Left lung (tissue), 10 donors: ENCODE data around the gene C13orf46. TPM values are rescaled to one million over a fixed set of nuclear protein-coding genes. Genes with fewer than 3 reads are reported as not detected.

Source experiments
- ATAC-seq: fragments of 200-7000 bp; cut with Tn5 transposase; one replicate; pipeline ENCODE4 v1.9.1; 2020; ENCODE audit warnings: moderate library complexity
- DNase-seq, 4 donors: peaks; one replicate each; pipeline ENCODE4 v3.0.0-alpha.2; 2013 to 2020
- H3K27ac ChIP-seq, 2 donors: fragments of 200-600 bp; sonication (generic) in 1 of 2; one replicate each; pipeline versions ENCODE4 v1.5.0 to v1.8.0; 2020 to 2021
- H3K27me3 ChIP-seq, 2 donors: fragments of 200-600 bp; sonication (generic) in 1 of 2; one replicate each; pipeline versions ENCODE4 v1.5.0 to v1.8.0; 2020 to 2021
- H3K36me3 ChIP-seq, 2 donors: fragments of 200-600 bp; sonication (generic) in 1 of 2; one replicate each; pipeline versions ENCODE4 v1.5.0 to v1.8.0; 2020 to 2021
- H3K4me1 ChIP-seq, 2 donors: fragments of 200-600 bp; one replicate each; pipeline ENCODE4 v1.8.0; 2021
- H3K4me3 ChIP-seq, 2 donors: fragments of 200-600 bp; sonication (generic) in 1 of 2; one replicate each; pipeline versions ENCODE4 v1.5.0 to v1.8.0; 2020 to 2021; ENCODE audit warnings: mild to moderate bottlenecking in 1 of 2
- H3K9me3 ChIP-seq, 2 donors: fragments of 200-600 bp; sonication (generic) in 1 of 2; one replicate each; pipeline versions ENCODE4 v1.5.0 to v1.8.0; 2020 to 2021
- intact Hi-C, 2 donors: fragments of 100-400 bp; cut with DNase I; formaldehyde crosslinking; loops; one replicate each; pipeline versions ENCODE4 v1.11.2 to v1.14.2; 2022
- polyA plus RNA-seq, 6 donors: library from polyadenylated mRNA; unstranded; fragments of 120-200 nt; gene quantifications; one replicate each; pipeline ENCODE4 v1.2.1, GENCODE V29; 2013; ENCODE audit not compliant: insufficient read length in 6 of 6
- total RNA-seq, 2 donors: library from RNA; stranded (reverse); fragmentation: NEBNext Ultra II Directional; extraction: Animal tissue kit (Norgen Biotek cat#: 25700); gene quantifications; one replicate each; pipeline ENCODE4 v1.2.1, GENCODE V29; 2021
- TF ChIP-seq, protein P1 (sequence below), 2 donors: fragments of 200-600 bp; sonication (generic) in 1 of 2; IDR thresholded peaks; one replicate each; pipeline versions ENCODE4 v1.5.0 to v1.8.0; 2021; ENCODE audit warnings: antibody characterized with exemption in 2 of 2
- donor health status: DM: no; HTN: yes; CAD: no.
- donor health status: DM: no; HTN: no; CAD: no.

The C13orf46 gene
- total and polyA plus RNA-seq, 8 donors = 0.10 to 7.5 (median 0.29) TPM

DNA sequence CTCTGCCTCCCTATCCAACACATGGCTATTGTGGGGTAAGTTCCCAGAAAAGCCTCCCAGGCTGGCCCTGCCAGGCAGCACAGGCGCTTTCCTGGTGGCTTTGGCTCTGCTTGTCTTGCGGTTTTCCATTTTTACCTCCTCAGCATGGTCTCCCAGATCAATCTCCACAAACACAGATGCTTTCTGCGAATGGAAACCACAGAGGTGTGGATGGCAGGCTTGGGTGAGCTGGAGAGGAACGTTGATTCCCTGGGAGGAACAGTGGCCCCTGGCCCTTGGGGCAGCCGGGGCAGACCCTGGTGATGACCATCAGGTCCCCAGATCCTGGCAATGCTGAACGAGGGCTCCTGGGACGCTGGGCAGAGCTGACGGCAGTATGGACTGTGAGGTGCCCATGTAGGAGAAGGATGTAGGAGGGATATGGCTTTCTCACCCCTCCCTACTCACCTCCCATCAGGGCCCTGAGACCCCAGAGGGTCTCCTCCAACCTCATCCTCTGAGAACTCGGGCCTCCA, 6.6 kb downstream of the C13orf46 start:
- ATAC-seq (no peak), DNase-seq (peak in 1 of 4 donors; percentile 7)
- H3K27ac ChIP-seq = no peak overlapping the region
- H3K9me3 ChIP-seq = no peaks in the 10 kb centered on the region
- intact Hi-C loops = no loop called here
- TF ChIP-seq, protein P1, sequence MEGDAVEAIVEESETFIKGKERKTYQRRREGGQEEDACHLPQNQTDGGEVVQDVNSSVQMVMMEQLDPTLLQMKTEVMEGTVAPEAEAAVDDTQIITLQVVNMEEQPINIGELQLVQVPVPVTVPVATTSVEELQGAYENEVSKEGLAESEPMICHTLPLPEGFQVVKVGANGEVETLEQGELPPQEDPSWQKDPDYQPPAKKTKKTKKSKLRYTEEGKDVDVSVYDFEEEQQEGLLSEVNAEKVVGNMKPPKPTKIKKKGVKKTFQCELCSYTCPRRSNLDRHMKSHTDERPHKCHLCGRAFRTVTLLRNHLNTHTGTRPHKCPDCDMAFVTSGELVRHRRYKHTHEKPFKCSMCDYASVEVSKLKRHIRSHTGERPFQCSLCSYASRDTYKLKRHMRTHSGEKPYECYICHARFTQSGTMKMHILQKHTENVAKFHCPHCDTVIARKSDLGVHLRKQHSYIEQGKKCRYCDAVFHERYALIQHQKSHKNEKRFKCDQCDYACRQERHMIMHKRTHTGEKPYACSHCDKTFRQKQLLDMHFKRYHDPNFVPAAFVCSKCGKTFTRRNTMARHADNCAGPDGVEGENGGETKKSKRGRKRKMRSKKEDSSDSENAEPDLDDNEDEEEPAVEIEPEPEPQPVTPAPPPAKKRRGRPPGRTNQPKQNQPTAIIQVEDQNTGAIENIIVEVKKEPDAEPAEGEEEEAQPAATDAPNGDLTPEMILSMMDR (IDR thresholded peaks at IDR 0.05) = no peak
- H3K4me3 ChIP-seq = no peak overlapping the region
- peaks cover 0 to 6% of the 10 kb centered on the region in 2 donors for H3K4me1 ChIP-seq
- H3K27me3 ChIP-seq = no peaks in the 10 kb centered on the region
- no peaks in the 10 kb centered on the region for H3K36me3 ChIP-seq

DNA sequence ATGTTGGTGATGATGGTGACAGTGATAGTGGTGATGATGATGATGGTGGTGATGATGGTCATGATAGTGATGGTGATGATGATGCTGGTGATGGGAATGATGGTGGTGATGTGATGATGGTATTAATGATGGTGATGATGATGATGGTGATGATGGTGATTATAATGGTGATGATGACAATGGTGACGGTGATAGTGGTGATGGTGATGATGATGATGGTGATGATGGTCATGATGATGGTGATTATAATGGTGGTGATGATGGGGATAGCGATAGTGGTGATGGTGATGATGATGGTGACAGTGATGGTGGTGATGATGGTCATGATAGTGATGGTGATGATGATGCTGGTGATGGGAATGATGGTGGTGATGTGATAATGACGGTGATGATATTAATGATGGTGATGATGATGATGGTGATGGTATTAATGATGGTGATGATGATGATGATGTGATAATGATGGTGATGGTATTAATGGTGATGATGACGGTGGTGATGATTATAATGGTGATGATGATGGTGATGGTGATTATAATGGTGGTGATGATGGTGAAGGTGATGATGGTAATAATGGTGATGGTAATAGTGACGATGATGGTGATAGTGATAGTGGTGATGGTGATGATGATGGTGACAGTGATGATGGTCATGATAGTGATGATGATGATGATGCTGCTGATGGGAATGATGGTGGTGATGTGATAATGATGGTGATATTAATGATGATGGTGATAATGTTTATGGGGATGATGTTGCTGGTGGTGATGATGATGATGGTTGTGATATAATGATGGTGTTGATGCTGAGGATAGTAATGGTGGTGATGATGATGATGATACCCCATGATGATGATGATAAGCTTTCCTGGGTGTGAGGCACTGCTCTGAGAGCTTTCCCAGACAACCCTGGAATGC, 7.7 kb downstream of the C13orf46 start:
- no peaks in the 10 kb centered on the region for H3K9me3 ChIP-seq
- H3K4me3 ChIP-seq = no peak overlapping the region
- H3K36me3 ChIP-seq = no peaks in the 10 kb centered on the region
- DNase-seq (no peak), ATAC-seq (no peak)
- no peak overlapping the region for H3K27ac ChIP-seq
- H3K27me3 ChIP-seq = no peaks in the 10 kb centered on the region
- TF ChIP-seq, protein P1 (IDR thresholded peaks at IDR 0.05) = no peak
- intact Hi-C loops = no loop called here
- H3K4me1 ChIP-seq = peaks cover 0 to 2% of the 10 kb centered on the region in 2 donors

DNA sequence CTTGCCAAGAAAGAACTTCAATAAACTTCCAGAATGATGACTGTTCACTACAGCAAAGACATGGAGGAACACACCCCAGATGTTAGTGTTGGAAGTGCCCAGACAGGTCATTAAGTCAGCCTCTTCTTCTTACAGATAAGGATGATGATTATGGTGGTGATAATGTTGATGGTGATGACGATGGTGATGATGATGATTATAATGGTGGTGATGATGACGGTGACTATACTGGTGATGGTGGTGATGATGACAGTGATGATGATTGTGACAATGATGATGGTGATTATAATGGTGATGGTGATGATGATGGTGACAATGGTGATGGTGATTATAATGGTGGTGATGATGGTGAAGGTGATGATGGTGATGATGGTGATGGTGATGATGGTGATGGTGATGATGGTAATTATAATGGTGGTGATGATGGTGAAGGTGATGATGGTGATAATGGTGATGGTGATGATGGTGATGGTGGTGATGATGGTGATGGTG, 8.4 kb downstream of the C13orf46 start:
- Histone ChIP-seq H3K4me3 (no peak overlapping the region), H3K27ac (no peak overlapping the region), H3K4me1 (no peaks in the 10 kb centered on the region), H3K27me3 (no peaks in the 10 kb centered on the region), H3K9me3 (peaks cover 0 to 3% of the 10 kb centered on the region in 2 donors), H3K36me3 (no peaks in the 10 kb centered on the region)
- DNase-seq (no peak), ATAC-seq (no peak)
- intact Hi-C loops = no loop called here
- TF ChIP-seq, protein P1 (IDR thresholded peaks at IDR 0.05) = no peak

DNA sequence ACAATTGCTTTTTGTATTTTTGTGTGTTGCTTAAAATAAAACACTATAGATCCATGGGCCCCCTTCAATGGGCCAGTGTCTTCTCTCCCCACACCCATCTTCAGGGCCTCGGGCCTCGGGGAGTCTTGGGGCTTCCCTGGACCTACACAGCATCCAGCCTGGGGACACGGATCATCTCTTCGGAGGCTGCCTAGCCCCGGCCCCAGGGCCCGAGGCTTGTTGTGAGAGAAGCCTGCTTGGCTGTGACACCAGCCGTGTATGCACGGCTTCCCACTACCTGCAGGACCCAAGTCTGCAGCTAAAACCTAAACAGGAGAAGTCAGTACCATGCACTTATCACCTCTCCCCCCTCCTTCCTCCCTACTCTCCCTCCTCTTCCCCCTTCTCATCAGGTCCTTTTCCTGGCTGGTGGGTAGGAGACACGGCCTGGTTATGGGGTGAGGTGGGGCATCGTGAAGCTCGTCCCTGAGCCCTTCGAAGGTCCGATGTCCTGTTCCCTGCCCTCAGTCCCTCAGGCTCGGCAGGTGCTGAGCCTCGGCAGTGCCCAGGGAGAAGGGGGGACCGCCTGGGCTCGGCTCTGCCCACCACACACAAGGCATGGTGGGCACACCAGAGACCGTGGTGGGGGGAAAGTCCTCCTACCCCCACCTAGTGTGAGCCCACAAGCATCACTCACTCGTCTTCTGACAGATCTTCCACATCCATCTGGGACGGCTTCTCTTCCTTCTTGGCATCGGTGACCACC, 9.5 kb downstream of the C13orf46 start:
- no peak for ATAC-seq
- intact Hi-C loops = no loop called here

More for the DNA sequence above, 9.5 kb downstream of the C13orf46 start:
- Histone ChIP-seq H3K27me3 (no peaks in the 10 kb centered on the region), H3K4me3 (no peak overlapping the region), H3K27ac (no peak overlapping the region), H3K4me1 (no peaks in the 10 kb centered on the region), H3K36me3 (no peaks in the 10 kb centered on the region), H3K9me3 (peaks cover 0 to 13% of the 10 kb centered on the region in 2 donors)
- peak in 1 of 4 donors; percentile 68 for DNase-seq
- TF ChIP-seq, protein P1 (IDR thresholded peaks at IDR 0.05) = no peak
